Measurements from ENCODE around the gene PIPOX.
A peak's percentile ranks its signal among the peaks of the same experiment; 100 is the strongest.

PIPOX gene

GRCh38 chr17:29042679-29043538 lies at the start of gene PIPOX:
Gene PIPOX, plus strand, starts transcription at chr17:29043141. Its CDS starts 85 bp downstream, at chr17:29043226.
- H3K27ac ChIP-seq: no peak within 1 kb of the TSS
- DNase-seq (ENCODE audit: low read depth, low spot score): no peak

- H3K27ac ChIP-seq: no peak overlapping the region
- DNase-seq (ENCODE audit: low read depth, low spot score): no peak
Observed at GRCh38 chr17:28993645-28994426, 49.1 kb upstream of the PIPOX start.

GRCh38 chr17:28996554-28997096 lies 46.3 kb upstream of the PIPOX start:
- no peak for DNase-seq (ENCODE audit: low read depth, low spot score)
- H3K27ac ChIP-seq: no peak overlapping the region

- no peak for DNase-seq (ENCODE audit: low read depth, low spot score)
- no peak overlapping the region for H3K27ac ChIP-seq
Observed at GRCh38 chr17:28997806-28998205, 45.1 kb upstream of the PIPOX start.

- no peak overlapping the region for H3K27ac ChIP-seq
- DNase-seq (ENCODE audit: low read depth, low spot score): no peak
Observed at GRCh38 chr17:28999206-28999605, 43.7 kb upstream of the PIPOX start.

GRCh38 chr17:29000973-29001372 lies 42.0 kb upstream of the PIPOX start:
- H3K27ac ChIP-seq: no peak overlapping the region

GRCh38 chr17:29002811-29003210 lies 40.1 kb upstream of the PIPOX start:
- no peak overlapping the region for H3K27ac ChIP-seq
- DNase-seq (ENCODE audit: low read depth, low spot score): no peak

More at GRCh38 chr17:29000973-29001372, 42.0 kb upstream of the PIPOX start:
- no peak for DNase-seq (ENCODE audit: low read depth, low spot score)

- DNase-seq (ENCODE audit: low read depth, low spot score): no peak
- no peak overlapping the region for H3K27ac ChIP-seq
Observed at GRCh38 chr17:29003289-29003688, 39.7 kb upstream of the PIPOX start.

- DNase-seq (ENCODE audit: low read depth, low spot score): no peak
Observed at GRCh38 chr17:29004081-29004692, 38.8 kb upstream of the PIPOX start.

GRCh38 chr17:29005936-29006511 lies 36.9 kb upstream of the PIPOX start, which contains the start of gene SEZ6:
Gene SEZ6, minus strand, starts transcription at chr17:29006033. Its CDS starts 164 bp downstream, at chr17:29005869.
- DNase-seq (ENCODE audit: low read depth, low spot score): no peak
- no peak within 1 kb of the TSS for H3K27ac ChIP-seq

More at GRCh38 chr17:29004081-29004692, 38.8 kb upstream of the PIPOX start:
- no peak overlapping the region for H3K27ac ChIP-seq

- DNase-seq (ENCODE audit: low read depth, low spot score): no peak
- no peak overlapping the region for H3K27ac ChIP-seq
Observed at GRCh38 chr17:29007456-29007855, 35.5 kb upstream of the PIPOX start.

- no peak overlapping the region for H3K27ac ChIP-seq
- peak; percentile 53 for DNase-seq (ENCODE audit: low read depth, low spot score)
Observed at GRCh38 chr17:29007860-29008455, 35.0 kb upstream of the PIPOX start.

- no peak overlapping the region for H3K27ac ChIP-seq
- DNase-seq (ENCODE audit: low read depth, low spot score): no peak
Observed at GRCh38 chr17:29008591-29008990, 34.4 kb upstream of the PIPOX start.

GRCh38 chr17:29010129-29010528 lies 32.8 kb upstream of the PIPOX start:
- H3K27ac ChIP-seq: no peak overlapping the region
- no peak for DNase-seq (ENCODE audit: low read depth, low spot score)

- no peak overlapping the region for H3K27ac ChIP-seq
Observed at GRCh38 chr17:29010586-29010985, 32.4 kb upstream of the PIPOX start.

GRCh38 chr17:29012535-29012934 lies 30.4 kb upstream of the PIPOX start:
- DNase-seq (ENCODE audit: low read depth, low spot score): no peak
- H3K27ac ChIP-seq: no peak overlapping the region

More at GRCh38 chr17:29010586-29010985, 32.4 kb upstream of the PIPOX start:
- DNase-seq (ENCODE audit: low read depth, low spot score): no peak

- DNase-seq (ENCODE audit: low read depth, low spot score): no peak
- H3K27ac ChIP-seq: no peak overlapping the region
Observed at GRCh38 chr17:29014716-29015115, 28.2 kb upstream of the PIPOX start.

GRCh38 chr17:29016345-29017210 lies 26.4 kb upstream of the PIPOX start:
- DNase-seq (ENCODE audit: low read depth, low spot score): no peak
- no peak overlapping the region for H3K27ac ChIP-seq
